HG03565 (cell line): ENCODE data around the gene LYSMD3.
"Not testable (repeated sequence)": the region's sequence is repeated elsewhere in the genome, so short reads cannot be mapped to it uniquely, and the experiment has no call there.

Experiments
- ATAC-seq: cut with Tn5 transposase; IDR thresholded peaks from one replicate; pipeline ENCODE4 v1.9.1; 2021; ENCODE audit warnings: mild to moderate bottlenecking, moderate library complexity; ENCODE audit not compliant: unreplicated experiment

LYSMD3 gene

DNA sequence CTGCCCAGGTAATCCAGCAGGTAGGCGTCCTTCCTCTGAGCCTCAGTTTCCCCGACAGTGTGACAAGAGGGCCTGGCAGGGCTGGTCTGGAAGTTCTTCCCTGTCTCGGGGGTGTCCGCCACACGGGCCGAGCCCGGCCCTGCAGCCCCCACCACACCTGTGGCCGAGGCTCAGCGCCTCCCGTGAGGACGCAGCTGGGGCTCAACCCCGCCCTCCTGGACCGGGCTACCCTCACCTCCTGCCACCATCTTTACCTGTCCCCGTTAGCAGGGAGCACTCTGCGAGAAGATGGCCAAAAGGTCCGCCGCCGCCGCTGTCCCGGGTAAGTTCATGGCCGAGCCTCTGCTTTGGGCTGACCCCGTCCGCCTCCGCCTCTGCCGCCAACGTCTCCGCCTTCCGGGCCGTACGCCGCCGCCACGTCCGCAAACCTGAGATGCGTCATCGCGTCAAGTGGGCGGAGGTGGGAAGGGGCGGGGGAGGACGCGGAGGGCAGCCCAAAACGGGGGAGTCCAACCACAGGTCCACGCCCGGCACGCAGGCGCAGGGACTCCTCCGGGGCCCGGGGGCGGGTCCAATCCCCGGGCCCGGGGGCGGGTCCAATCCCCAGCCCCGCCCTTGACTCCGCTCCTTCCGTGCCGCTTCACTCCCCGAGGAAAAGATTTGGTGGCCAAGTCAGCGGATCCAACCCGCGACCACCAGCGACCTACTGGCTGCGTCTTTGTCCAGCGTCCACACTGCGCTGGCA lies at the start of gene LYSMD3:
Gene LYSMD3 (minus strand): TSS at position 391 of the 745 bp plus-strand sequence. CDS start 4,295 bp downstream, outside the sequence.
- peak; percentile 84 for ATAC-seq

DNA sequence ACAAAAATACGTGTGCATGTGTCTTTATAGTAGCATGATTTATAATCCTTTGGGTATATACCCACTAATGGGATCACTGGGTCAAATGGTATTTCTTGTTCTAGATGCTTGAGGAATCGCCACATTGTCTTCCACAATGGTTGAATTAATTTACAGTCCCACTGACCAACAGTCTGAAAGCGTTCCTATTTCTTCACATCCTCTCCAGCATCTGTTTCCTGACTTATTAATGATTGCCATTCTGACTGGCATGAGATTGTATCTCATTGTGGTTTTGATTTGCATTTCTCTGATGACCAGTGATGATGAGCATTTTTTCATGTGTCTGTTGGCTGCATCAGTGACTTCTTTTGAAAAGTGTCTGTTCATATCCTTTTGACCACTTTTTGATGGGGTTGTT lies 47.2 kb upstream of the LYSMD3 start:
- ATAC-seq = not testable (repeated sequence)

DNA sequence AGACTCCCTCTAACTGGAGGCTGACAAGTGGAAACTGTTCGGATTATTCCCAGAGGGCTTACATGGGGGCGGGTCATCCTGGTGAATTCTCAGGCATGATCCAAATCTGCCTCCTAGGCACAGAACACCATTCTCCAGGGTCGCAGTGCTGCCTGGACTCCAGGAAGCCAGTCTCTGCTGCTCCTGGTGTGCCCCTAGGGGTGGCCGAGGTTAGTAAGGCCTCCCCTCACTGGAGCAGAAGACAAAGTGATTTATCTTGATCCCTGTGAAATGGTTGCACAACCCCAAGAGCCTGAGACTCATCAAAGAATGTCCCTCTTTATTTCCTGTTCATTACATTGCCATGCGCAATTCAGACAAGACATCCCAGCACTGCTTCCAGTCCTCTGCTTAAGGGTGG lies 46.3 kb upstream of the LYSMD3 start:
- ATAC-seq = no peak

DNA sequence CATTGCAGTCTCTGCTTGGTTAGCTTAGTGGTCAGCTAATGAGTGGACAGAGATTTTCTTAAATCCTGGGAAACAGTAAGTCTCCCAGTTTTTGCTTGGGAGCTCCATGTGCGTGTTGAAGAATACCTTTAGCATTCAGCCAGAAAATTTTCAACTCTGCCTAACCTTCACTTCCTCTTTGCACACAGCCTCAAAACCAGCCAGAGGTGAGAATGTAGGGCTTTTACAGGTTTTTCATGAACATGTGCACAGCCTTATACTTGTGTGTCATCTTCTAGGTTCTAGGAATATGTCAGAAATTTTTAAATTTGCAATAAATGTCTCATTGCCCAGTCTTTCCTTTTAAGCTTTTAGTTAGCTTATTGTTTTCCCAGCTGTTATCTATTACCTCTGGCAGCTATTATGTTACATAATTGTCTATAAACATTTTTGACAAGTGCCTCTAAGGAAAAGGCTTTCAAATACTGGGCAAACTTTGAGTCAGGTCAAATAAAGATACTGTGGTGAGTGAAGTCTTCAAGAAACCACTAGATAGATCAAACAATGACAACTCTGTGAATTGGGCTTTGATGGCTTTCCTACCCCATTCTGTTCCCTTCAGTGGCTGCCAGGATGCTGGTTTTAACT lies 41.9 kb upstream of the LYSMD3 start:
- ATAC-seq = no peak

DNA sequence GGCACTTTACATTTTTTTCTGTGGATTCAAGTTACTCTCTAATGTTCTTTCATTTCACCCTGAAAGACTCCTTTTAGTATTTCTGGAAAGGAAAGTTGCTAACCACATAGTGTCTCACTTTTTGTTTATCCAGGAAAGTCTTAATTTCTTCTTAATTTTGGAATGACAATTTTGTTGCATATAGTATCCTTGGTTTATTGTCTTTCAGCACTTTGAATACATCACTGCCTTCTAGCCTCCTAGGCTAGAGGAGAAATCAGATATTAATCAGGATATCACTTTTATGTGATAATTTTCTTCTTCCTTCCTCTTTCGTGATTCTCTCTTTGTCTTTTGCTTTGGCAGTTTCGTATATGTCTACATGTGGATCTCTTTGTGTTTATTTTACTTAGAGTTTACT lies 40.6 kb upstream of the LYSMD3 start:
- no peak for ATAC-seq

DNA sequence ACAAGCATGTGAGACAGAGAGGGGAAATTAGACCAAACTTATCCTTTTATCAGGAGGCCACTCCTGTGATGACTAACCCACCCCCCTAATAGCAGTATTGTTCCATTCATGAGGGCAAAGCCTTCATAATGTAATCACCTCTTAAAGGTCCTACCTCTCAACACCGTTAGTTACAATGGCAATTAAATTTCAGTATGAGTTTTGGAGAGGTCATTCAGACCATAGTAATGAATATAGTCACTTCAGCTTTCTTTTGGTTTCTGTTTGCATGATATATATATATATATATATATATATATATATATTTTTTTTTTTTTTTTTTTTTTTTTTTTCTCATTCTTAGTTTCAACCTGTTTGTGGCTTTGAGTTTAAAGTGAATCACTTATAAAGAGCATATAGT lies 39.7 kb upstream of the LYSMD3 start:
- no peak for ATAC-seq

DNA sequence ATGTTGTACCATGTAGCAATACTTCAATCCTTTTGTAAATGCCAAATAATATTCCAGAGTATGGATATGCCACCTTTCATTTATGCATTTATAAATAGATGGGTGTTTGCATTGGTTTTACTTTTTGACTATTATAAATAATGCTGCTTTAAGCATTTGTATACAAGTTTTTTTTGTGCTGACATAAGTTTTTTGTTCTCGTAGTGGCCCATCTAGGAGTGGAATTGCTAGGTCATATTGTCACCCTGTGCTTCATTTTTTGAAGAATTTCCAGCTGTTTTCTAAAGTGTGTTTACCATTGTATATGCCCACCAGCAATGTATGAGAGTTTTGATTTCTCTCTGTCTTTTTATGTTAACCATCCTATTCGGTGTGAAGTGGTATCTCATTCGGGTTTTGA lies 36.1 kb upstream of the LYSMD3 start:
- ATAC-seq = no peak

DNA sequence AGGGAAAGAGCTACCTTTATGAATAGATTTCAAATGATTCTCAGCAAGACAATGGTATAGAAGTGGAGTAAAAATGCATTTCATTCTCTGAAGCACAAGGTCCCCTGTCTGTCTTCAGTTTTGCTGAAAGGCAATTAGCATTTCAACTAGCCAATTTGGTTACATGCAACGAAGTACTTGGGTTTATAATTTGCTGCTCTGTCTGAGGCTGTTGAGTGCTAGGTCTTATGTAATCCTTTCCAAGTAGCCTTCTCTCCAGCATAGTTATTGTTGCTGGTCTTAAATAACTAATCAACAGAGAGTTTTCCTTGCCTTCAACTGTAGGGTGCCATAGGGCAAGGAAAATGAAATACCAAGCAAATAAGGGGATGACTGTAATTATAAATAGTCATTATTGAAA lies 33.7 kb upstream of the LYSMD3 start:
- ATAC-seq = no peak

DNA sequence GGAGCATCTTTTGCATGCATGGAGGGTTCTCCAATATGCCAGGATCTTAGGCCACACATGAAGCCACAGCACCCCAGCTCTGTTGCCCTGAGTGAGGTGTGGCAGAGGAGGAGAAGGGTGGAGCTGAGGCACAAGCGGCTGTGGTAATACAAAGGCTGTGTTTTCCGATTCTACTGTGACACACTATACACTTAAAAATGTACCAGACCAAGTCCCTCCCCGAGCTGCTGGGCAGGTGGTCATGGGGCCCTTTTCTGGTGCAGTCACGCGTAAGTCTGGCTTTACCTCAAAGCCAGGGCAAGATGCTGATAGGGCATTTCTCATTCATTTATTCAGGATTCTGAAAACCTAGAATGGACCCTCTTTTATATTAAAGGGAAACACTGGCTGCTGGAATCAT lies 33.0 kb upstream of the LYSMD3 start:
- ATAC-seq = no peak

DNA sequence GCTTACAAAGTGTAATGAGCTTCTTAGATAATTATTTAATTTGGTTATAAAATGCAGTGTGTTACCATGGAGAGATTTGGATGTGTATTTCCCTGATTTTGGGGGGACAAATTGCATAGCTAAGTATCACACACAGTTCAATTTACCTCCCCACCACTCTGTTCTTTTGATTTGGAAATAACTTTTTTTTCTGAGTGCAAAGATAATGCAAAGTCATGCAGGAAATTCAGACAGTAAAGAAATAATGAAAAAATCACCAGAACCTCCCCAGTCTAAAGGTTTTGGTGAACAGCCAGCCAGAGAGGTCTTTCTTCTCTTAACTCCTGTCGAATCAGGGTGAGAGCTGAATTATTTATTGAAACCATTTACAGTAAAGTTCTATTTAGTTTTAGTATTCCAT lies 32.4 kb upstream of the LYSMD3 start:
- ATAC-seq = no peak

DNA sequence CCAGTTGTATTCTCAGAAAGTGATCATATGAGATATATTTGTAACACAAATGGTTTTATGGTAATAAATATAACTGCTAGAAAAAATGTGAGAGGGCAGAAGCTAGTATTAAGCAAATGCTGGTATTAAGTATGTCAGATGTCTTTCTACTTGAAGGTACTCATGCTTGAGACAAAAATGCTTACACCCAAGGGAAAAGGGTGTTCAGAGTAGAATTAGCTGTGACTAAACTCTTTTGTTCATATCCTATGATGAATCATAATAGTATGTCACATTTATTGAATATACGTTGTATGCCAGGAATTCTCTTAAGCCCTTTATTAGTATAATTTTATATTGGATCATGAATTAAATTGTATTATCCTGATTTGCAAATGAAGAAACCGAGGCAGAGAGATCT lies 31.4 kb upstream of the LYSMD3 start:
- no peak for ATAC-seq

DNA sequence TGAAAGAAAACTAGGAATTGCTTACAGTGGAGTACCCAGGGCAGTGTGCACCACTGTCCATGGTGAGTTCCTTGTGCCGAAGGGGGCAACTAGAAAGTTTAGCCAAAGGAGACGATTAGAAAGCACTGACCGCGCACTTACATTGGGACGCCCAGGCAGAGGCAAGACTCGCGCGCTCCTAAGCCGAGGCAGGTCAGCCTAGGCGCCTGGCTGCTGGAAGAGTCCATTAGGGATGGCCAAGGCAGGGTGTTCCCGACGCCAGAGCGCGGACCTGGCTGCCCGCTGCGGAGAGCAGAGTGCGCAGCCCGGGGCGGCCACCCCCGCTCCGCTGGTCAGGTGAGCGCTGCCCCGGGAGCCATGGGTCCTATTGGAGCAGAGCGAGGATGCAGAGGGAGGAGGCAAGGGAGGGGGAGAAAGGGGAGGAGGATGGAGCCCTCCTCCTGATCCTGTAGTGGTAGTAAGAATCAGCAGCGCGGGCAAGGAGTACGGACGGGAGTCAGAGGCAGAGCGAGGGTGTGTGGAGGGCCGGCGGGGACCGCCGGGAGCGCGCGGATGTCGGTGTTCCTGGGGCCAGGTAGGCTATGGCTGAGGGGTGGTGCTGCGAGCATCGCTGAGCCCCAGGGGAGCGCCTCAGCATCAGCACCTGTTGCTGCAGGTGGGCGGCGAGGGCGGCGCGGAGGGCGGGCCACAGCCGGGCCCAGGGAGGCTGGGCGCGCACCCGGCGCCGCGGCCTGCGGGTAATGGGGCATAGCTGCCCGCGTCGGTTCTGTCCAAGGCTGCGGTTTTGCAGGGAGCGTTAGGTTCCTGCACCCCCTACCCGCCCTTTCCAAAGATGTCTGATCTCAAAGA lies 29.2 kb upstream of the LYSMD3 start, which contains the start of gene ADGRV1:
Gene ADGRV1 (plus strand): TSS at position 454 of the 849 bp plus-strand sequence. CDS start 99 bp downstream, at position 553.
- no peak for ATAC-seq

DNA sequence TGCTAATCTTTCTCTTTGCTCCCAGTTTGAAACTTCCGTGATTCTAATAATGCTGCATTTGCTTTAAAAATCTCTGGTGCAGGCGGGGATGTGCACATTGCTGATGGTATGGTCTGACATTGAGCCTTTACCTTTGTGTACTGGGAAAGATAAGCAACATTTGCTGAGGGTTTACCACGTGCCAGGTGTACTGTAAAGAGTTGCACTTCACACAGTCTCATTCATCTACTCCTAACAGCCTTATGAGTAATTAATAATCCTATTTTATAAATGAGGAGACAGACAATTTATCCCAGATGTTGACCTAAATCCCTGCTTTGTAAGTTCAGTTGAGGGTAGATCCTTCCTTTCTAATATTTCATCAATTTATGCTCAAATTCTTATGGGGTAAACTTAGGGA lies 28.5 kb upstream of the LYSMD3 start:
- no peak for ATAC-seq

DNA sequence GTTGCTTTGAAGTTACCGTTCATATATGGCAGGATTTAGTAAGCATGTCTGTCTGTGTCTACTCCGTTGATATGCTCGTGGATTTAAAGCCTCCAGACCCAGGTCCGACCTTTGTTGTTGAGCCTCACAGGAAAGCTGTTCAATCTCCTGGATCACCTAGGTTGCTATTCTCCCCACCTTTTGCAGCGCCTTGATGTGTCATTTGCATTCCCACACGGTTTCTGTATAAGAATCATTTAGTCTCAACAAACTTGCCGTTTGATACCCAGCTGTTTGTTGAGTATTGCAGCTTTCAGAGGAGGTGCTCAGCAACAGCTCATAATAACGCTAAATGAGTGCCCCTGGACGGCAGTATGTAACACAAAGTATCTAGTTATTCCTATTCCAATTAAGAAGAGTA lies 28.0 kb upstream of the LYSMD3 start:
- no peak for ATAC-seq

DNA sequence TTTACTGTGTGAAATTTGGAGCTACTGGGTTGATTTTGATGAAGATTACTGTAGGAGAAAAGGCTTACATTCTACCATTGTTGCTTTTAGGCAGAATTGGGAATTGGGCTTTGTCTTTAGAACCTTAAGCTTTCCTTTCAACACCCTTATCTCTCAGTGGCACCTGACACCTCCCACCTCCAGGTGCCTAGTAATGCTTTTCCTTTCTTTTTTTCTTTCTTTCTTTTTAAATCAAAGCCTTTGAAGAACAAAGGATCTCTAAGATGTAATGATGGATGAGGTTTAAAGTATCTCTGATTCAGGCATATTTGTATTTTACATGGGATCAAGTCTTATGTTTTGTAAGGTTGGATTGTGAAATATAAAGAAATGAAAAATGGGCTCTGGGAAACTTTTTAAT lies 26.3 kb upstream of the LYSMD3 start:
- ATAC-seq = no peak

DNA sequence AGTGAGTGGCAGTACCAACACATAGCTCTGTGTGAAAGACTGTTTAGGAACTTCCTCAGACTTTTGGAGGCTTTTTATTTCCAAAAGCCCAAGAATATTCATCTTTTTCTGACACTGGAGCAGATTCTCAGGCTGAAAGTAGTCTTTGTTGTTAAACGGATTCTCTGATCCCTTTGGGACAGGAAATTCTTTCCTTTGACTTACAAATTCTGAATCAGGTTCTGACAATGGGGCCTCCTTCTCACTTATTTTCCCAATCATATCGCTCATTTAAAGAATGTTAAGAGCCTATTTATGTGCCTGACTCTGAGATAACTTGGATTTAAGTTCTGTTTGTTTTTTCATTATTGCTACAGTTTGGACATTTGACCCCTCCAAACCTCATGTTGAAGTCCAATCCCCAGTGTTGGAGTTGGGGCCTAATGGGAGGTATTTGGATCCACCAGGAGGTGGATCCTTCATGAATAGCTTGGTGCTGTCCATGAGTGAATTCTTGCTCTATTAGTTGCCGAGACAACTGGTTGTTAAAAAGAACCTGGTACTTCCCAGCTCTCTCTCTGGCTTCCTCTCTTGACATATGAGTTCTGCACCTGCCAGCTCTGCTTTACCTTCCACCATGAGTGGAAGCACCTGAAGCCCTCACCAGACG lies 25.1 kb upstream of the LYSMD3 start:
- no peak for ATAC-seq

DNA sequence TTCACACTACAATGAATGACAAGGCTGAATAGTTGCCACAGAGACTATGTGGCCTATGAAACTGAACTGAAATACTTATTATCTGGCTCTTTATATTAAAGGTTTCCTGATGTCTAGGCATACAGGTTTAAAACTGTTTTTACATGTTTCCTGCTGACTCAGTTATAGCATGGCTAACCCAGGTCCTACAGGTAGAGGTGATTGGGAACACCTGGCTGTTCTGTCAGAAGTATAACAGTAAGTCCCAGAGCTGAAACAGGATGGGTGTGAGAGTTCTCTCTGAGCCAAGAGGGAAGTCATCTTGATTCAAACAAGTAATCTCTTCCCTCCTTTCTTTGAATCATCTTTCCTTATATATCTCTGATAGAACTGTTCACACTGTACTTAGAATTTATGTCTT lies 24.3 kb upstream of the LYSMD3 start:
- ATAC-seq = no peak

DNA sequence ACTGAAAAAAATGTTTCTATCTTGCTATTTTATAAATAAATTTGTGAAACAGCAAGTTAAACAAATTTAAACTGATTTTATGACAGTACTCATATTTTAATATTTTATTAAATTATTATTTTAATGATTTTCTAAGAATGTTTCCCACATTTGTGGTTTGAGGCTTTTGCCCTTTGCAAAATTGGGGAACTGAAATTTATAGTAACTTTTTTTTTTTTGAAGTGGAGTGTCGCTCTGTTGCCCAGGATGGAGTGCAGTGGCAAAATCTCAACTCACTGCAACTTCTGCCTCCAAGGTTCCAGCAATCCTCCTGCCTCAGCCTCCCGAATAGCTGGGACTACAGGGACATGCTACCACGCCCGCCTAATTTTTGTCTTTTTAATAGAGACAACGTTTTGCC lies 22.0 kb upstream of the LYSMD3 start:
- no peak for ATAC-seq

DNA sequence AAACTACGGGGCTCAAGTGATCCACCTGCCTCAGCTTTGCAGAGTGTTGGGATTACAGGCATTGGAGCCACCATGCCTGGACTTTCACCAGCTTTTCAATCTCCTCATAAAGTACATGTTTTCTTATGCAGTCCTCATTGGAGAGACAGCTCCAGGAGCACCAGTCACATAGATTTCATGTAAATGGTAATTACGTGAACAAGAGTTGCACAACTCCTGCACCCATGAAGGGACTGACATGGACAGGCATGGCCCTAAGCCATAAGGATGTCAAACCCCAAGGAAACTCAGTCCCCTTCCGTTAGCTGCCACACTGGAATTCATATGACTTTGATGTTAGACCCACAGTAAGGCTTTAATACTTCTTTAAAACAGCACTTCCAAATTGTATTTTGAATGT lies 21.6 kb upstream of the LYSMD3 start:
- ATAC-seq = no peak

DNA sequence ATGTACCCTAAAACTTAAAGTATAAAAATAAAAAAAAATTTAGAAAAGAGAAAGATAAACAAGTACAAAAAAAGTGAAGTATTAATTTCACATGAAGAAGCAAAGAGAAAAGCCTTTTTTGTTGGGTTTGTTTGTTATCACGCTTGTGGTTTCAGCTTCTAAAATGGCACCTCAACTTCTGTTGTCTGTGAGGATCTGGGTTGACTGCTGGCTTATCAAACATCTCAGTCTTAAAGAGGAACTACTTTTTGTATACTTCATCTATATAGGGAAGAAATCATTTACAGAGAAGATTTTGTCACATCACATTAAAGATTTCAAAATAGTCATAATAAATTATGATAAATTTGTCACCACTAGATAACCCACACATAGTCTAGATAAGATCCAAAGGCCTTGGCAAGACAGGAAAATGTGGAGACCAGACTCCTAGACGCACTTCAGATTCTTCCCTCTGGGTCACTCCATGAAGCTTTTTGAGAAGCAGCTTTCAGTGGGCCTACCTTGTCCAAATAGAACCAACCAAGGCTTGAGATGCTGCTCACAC lies 20.4 kb upstream of the LYSMD3 start:
- ATAC-seq = no peak

DNA sequence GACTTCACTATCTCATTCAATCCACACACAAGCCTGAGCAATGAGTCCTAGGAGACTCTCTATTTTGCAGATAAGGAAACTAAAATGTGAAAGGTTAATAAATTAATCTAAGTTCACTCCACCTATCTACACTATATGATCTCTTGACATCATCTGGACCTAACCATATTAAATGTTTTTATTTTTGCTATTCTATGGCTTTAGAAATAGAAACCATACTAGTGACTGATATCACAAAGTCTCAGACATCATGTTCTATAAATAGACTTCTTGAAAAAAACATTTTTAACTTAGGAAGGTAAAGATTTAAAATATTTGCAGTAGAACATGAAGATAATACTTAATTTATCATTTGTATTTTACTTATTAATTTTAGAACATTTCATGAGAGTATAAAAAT lies 19.8 kb upstream of the LYSMD3 start:
- no peak for ATAC-seq
